ENCODE measurements around the gene ANAPC1.
"Not testable (repeated sequence)": the region's sequence is repeated elsewhere in the genome, so short reads cannot be mapped to it uniquely, and the experiment has no call there.

ANAPC1 gene

DNA sequence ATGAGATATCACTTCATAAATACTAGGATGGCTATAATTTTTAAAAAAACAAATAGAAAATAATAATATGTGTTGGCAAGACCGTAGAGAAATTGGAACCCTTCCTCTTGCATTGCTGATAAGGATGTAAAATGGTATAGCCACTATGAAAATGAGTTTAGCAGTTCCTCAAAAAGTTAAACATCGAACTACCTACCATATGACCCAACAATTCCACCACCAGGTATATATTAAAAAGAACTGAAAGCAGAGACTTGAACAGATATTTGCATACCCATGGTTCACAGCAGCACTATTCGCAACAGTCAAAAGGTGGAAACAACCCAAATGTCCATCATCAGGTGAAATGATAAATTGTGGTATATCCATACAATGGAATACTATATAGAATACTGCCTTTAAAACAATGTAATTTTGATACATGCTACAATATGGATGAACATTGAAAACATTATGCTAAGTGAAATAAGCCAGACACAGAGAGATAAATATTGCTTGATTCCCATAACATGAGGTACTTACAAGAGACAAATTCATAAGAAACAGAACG lies 55.7 kb downstream of the ANAPC1 start:
- not testable (repeated sequence) for FAIRE-seq; DNase-seq (ENCODE audit: extremely low spot score, insufficient read length, low read depth)

DNA sequence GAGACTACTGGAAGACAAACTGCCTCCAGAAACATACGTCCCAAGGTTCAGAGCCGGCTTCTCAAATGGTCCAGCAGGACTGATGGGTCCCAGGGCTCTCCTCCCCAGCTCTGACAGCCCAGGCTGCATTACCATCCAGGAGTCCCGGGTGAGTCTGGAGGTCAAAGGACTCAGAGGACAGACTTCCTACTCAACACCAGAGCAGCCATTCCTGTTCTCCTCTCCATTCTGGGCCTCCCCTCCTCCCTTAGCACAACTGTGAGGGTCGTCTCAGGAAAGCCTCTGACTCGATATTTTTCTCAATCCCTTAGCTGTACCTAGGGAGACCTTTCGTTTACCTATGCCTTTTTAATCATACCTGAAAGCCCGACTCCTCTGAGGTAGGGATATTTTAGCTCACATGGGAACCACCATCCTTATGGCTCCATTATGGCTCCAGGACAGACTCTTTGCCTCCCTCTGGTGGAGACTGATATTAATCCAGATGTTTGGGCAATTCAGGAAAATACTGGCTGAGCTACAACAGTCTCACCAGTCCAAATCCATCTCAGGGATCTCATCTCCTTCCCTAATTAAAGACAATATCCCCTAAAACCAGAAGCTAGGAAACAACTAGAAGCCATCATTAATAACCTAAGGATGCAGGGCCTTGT lies 70.9 kb downstream of the ANAPC1 start:
- not testable (repeated sequence) for FAIRE-seq; DNase-seq (ENCODE audit: extremely low spot score, insufficient read length, low read depth)

DNA sequence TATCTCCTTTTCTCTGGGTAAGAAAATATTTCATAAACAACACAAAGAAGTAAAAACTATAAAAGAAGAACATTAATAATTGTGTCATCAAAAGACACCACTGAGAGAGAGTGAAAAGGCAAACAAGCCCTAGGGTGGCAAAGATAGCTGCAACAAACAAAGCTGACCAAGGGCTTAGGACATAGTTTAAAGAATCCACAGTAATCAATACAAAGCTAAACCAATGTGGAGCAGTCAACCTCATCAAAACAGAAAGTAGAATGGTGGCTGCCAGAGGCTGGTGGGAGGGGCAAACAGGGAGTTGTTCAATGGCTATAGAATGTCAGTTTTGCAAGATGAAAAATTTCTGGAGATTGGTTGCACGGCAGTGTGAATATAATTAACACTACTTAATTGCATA lies 93.4 kb downstream of the ANAPC1 start:
- not testable (repeated sequence) for FAIRE-seq; DNase-seq (ENCODE audit: extremely low spot score, insufficient read length, low read depth)

DNA sequence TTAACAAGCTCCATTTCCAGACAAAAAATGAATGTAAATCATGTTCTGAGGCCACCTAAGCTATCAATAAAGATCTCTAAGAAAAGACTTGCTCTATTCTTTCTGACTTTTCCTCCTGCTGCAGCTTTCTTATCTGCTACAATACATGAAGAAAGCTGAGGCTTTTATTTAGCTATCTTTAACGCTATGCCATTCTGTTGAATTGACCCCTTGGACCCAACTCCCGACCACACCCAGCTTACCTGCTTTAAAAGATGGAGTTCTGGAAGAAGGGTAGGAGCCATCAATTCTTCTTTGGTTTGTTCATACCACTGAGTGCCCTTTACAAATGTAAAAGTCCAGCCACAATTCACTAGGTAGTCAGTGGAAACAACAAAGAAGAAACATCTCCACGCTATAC lies 99.9 kb downstream of the ANAPC1 start:
- not testable (repeated sequence) for FAIRE-seq; DNase-seq (ENCODE audit: extremely low spot score, insufficient read length, low read depth)

DNA sequence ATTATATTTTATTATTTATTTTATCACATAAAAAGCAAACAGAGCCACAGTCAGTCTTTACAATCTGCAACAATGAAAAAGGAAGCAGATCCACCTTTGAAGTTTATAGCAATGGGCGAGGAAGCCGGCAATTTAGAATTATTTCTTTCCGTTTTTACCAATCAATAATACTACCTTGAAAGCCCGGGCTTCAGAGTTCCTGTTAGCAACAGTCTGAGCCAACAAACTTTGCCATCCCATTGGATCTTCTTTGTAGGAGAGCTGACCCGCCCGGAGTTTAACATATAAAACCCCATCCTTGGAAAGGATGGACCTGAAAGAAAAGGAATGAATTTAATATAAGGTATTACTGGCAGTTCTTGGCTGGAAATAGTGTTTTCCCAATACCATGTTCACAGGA lies 101.8 kb downstream of the ANAPC1 start:
- DNase-seq (ENCODE audit: extremely low spot score, insufficient read length, low read depth) = not testable (repeated sequence)

DNA sequence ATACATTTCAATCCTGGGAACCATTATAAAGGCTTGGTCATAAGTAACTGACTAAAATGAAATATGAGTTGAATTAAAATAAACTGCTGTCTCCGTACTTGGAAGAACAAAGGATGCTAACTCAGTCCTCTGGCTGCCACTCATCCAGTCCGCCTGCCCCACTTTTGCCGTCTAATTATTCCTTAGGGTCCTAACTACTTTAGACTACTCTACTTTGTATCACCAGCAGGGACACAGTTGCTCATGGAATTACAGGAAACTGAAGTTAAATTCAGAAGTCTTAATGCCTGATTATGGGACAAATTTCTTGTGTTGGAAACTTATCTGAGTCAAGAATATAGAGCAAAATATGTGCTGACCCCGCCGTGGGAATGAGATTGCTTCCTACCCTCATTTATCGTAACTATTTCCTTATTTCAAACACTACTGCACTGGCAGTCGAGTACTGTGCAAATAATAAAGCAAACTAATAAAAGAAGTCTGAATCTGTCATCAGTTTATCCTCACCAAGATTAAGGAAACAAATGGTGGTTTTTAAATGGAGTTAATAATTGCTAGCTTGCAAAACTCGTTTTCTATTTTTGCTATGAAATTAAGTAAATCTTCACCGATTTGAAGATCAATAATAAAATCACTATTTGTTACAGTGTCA lies 102.4 kb downstream of the ANAPC1 start:
- not testable (repeated sequence) for DNase-seq (ENCODE audit: extremely low spot score, insufficient read length, low read depth); FAIRE-seq

More for the DNA sequence above, 101.8 kb downstream of the ANAPC1 start:
- FAIRE-seq = not testable (repeated sequence)

DNA sequence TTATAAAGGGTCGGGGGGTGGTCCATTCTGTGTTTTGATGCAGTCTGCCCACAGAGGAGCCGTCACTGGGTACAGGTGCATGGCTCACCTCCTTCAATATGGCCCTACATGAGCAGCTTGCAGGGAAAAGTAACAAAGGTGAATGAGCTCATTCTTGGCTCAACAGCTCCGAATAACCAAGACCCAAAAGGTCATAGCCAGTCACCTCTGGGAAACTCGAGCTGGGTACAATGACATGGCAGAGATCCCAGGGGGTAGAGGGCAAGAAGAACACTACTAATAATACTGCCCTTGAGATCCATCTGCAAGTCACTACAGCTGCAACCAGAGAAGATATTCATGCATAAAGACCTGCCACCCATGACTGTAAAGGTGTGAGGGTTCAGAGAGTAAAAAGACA lies 106.8 kb downstream of the ANAPC1 start:
- not testable (repeated sequence) for DNase-seq (ENCODE audit: extremely low spot score, insufficient read length, low read depth); FAIRE-seq

DNA sequence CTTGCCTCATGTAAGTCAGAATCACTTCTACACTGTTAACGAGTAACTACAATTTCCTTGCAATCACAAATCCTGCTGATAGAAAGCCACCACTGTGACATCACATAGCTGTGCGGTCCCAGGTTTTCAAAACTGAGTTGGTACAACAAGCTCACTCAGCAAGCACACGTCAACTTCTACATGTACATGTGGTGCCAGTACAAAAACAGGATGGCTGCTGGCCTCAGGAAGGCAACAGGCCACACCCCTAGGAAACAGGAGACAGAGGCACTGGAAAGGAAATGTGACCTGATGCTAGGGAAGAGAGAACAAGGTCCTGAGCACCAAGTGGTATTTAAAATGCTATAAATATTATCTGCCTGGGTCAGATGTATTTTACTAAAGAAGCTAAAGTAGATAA lies 107.7 kb downstream of the ANAPC1 start:
- not testable (repeated sequence) for DNase-seq (ENCODE audit: extremely low spot score, insufficient read length, low read depth); FAIRE-seq

DNA sequence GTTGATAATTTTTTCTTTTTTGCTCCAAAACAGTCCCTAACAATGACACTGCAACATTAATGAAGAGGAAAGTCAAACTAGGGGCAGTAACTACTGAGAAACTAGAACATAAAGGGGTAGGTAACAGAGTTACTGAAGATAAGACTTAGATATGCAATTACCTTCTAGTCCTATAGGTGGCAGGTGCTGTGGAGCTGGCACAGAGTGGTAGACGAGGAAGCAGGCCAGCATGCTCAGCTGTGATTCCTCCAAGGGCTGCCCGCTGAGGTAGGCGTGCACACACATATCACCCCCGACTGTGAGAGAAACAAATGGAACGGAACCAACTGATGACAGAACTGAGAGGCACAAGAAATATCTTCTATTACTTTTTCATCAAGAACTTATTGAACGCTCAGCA lies 111.8 kb downstream of the ANAPC1 start:
- FAIRE-seq = peak; percentile 65
- not testable (repeated sequence) for DNase-seq (ENCODE audit: extremely low spot score, insufficient read length, low read depth)

DNA sequence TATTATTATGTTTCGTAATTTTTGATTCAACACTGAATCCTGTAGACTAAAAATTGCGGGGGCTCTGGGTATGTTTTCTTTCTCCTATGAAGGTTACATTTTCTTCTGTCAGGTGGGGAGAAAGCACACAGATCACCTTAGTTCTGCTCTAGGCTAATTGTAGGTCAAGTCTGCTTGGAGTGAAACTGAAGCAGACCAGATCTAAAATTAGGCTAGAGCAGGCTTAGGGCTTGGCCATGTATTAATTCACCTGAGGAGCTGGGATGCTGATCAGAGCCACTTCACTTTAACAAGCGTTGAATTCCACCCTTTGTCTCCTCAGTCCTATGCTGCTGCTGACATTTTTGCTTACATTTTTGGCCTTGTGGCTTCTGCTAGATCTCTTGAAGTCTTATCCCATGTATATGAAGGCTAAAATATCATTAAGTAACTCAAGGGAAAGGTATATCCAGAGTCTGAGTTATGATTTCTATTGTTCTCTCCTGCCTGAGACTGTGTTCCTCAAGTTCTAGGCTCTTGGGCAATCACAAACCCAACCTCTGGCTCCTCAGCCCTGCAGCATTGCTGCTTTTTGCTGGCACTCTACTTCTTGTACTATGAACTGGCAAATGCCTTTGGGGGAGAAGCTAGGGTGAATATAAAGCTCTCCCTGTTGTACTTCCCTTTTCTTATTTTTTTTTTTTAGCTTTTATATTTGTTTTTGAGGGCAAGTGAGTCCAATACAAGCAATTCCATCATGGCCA lies 112.9 kb downstream of the ANAPC1 start:
- DNase-seq (ENCODE audit: extremely low spot score, insufficient read length, low read depth); FAIRE-seq: not testable (repeated sequence)

DNA sequence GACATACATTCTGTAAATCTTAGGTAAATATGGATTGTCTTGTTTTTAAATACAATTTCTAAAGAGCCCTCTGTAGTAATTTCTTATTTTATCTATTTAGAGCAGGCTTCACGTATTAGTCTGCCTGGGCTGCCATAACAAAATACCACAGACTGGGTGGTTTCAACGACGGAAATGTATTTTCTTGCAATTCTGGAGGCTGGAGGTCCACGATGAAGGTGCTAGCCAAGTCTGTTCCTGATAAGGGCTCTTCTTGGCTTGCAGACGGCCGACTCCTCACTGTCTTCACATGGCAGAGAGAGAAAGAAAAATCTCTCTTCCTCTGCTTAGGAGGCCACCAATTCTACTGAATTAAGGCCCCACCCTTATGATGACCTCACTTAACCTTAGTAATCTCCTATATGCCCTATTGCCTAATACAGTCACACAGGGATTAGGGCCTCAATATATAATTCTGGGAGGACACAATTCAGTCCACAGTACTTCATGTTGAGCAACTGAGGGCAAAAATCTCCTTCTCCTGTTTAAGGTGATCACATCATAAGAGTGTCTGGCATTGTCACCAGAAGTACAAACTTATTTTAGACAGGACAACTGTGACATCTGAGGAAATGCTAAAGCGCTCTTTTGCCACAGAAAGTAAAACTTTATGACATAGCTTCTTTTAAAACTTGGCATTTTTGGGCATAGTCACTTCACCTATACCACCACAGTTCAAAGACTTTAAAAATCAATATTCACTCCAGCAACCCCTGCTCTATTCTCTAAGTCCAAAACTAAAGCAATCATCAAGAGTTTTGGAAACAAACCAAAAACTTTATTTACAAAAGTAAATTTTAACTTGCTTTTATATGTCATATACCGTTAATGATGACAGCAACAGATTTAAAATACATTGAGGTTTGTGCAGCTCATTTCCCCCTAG lies 115.5 kb downstream of the ANAPC1 start:
- not testable (repeated sequence) for DNase-seq (ENCODE audit: extremely low spot score, insufficient read length, low read depth); FAIRE-seq

DNA sequence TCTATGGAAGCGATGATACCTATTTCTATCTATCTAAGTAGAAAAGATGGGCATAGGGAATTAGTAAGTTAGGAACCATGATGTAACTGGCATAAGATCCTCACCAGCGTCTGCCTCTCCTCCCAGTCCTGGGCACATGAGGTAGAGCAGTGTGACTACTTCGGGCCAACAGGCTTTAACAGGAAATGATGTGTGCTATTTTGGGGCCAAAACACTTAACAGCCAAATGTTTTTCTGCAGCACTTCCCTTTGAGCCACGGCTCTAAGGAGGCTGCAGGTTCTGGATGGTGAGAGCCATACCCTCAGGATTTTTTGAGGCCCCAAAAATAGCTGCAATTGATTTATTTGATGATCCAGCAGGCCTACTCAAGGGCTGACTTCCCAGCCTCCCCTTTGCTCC lies 116.9 kb downstream of the ANAPC1 start:
- not testable (repeated sequence) for DNase-seq (ENCODE audit: extremely low spot score, insufficient read length, low read depth); FAIRE-seq

DNA sequence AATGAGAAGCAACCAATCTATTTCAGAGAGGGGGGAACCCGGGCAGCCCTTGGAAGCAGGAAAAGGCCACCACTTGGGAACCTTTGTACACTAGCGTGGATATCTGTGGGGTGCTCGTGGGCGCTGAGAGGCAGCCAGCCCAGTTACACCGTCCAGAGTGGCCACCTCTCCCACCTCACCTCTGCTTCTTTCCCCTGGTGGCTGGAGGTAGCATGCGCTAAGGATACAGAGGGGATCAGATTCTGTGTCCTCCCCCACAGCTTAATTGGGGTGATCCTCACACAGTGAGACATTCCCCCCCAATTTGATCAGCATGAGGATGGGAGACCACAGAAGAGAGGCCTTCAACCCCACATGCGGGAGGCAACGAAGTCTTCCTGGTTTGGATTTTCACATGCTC lies 117.7 kb downstream of the ANAPC1 start:
- not testable (repeated sequence) for DNase-seq (ENCODE audit: extremely low spot score, insufficient read length, low read depth); FAIRE-seq

DNA sequence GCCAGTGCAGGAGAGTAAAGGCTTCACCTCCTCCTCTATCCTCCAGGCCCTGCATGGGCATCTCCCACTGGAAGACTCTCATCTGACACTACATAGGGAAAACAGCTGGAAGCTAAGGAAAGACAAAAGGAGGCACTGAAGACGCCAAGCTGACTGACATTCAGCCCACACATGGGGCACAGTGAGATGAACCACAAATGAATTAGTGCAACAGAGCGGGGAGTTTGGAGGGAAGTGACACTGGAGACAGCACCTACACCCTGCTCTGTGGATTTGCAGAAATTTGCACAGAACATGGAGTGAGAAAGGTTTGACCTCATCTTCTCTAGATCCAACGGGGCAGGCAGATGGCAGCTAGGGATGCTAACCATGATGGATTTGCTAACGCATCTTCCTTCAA lies 119.8 kb downstream of the ANAPC1 start:
- FAIRE-seq = not testable (repeated sequence)

DNA sequence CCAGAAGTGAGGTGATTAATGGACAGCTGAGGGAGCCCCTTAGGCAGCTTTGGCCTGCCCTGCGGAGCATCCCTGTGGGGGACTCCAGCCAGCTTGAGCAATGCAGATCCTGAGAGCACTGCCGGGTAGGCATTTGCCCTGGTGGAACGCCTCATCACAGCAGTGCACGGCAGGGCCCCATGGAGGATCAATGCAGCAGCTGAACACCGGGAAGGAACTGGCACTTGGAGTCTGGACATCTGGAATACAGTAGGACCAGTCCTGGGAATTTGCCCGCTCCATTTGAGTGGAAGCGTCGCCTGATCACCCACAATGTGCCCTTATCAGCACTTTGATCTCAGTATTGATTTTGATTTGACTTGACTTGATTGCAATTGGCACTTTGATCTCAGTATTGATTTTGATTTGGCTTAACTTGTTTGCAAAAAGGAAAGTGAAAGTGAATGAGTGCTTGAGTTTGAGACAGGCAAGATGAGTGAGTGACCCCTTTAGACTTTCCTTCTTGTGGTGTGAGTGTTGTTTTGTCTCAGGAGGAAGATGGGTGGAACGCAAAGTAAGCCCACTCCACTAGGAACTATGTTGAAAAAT lies 123.2 kb downstream of the ANAPC1 start:
- FAIRE-seq; DNase-seq (ENCODE audit: extremely low spot score, insufficient read length, low read depth): not testable (repeated sequence)

More for the DNA sequence above, 119.8 kb downstream of the ANAPC1 start:
- not testable (repeated sequence) for DNase-seq (ENCODE audit: extremely low spot score, insufficient read length, low read depth)

DNA sequence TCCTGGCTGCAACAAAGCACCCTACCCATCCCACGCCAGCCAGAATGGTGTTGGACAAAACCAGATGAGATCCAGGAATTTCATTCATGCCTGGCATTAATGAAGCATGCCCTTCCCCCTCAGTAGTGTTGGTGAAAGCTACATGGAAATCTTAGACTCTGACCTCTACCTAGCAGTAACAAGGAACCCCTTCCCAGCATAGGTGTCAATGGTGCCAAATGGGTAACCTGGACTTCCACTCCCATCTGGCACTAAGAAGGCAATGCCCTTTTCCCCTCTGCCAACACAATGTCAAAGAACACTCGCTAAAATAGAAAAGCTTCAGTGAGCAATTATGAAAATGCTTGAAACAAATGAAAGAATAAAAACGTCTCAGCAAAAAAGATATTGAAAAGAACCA lies 131.5 kb downstream of the ANAPC1 start:
- DNase-seq (ENCODE audit: extremely low spot score, insufficient read length, low read depth); FAIRE-seq: not testable (repeated sequence)

DNA sequence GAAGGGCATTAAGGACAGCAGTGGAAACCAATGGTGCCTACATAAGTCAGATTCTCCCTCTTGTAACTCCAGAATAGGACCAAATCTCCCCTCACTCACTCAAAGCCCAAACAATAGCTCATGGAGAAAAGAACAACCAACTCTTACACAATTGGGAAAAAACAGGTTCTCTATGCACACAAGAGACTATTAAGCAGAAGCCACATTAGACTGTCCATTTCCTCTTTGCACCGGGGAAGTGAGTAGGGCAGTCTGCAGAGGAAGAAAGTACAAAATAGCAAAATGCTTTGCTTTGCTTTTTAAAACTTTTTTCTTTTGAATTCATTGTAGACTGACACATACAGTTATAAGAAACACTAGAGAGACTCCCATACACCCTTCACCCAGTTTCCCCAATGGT lies 133.4 kb downstream of the ANAPC1 start:
- FAIRE-seq; DNase-seq (ENCODE audit: extremely low spot score, insufficient read length, low read depth): not testable (repeated sequence)

DNA sequence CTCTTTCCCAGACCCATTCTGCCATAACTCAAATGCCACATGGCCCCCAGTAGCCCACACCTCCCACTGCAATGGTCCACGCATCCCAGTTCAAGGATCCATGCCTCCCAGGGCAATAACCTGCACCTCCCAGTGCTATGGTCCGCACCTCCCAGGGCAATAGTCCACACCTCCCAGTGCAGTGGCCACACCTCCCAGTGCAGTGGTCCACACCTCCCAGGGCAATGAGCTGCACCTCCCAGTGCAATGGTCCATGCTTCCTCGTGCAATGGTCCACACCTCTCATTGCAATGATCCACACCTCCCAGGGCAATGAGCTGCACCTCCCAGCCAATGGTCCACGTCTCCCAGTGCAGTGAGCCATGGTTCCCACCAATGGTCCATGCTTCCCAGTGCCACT lies 135.6 kb downstream of the ANAPC1 start:
- not testable (repeated sequence) for FAIRE-seq; DNase-seq (ENCODE audit: extremely low spot score, insufficient read length, low read depth)
